ENCODE data around the gene RPS6KA2.
"Not testable (repeated sequence)": the region's sequence is repeated elsewhere in the genome, so short reads cannot be mapped to it uniquely, and the experiment has no call there.

The RPS6KA2 gene

GRCh38 chr6:166412911-166413384 is 214.1 kb downstream of the RPS6KA2 start:
- peaks cover 4% of the 10 kb centered on the region for H3K36me3 ChIP-seq (ENCODE audit: control insufficient read depth, insufficient read depth, low read length)
- no peak overlapping the region for H3K4me3 ChIP-seq (ENCODE audit: extremely low read depth, insufficient read depth, low read length, poor library complexity, severe bottlenecking)
- no peak overlapping the region for H3K27ac ChIP-seq (ENCODE audit: low read depth, low read length, severe bottlenecking)
- no peaks in the 10 kb centered on the region for H3K4me1 ChIP-seq (ENCODE audit: control insufficient read depth, insufficient read depth, low read length, poor library complexity, severe bottlenecking)
- H3K9me3 ChIP-seq (ENCODE audit: control insufficient read depth, low read length): no peaks in the 10 kb centered on the region
- 94 to 98% methylated on average over 13 of the region's 13 CpGs for whole genome bisulfite sequencing, 2 experiments (ENCODE audit: insufficient coverage in 2 of 2)

- Histone ChIP-seq H3K4me3 (ENCODE audit: extremely low read depth, insufficient read depth, low read length, poor library complexity, severe bottlenecking) (no peak overlapping the region), H3K27ac (ENCODE audit: low read depth, low read length, severe bottlenecking) (no peak overlapping the region), H3K9me3 (ENCODE audit: control insufficient read depth, low read length) (no peaks in the 10 kb centered on the region), H3K4me1 (ENCODE audit: control insufficient read depth, insufficient read depth, low read length, poor library complexity, severe bottlenecking) (no peaks in the 10 kb centered on the region), H3K36me3 (ENCODE audit: control insufficient read depth, insufficient read depth, low read length) (no peaks in the 10 kb centered on the region)
- WGBS, 2 experiments (ENCODE audit: insufficient coverage in 2 of 2): 93 to 94% methylated on average over 41 to 49 of the region's 49 CpGs
Measured at GRCh38 chr6:166412156-166412910, 214.7 kb downstream of the RPS6KA2 start.

- no peak overlapping the region for H3K4me3 ChIP-seq (ENCODE audit: extremely low read depth, insufficient read depth, low read length, poor library complexity, severe bottlenecking)
- no peaks in the 10 kb centered on the region for H3K36me3 ChIP-seq (ENCODE audit: control insufficient read depth, insufficient read depth, low read length)
- 86 to 89% methylated on average over 9 to 10 of the region's 12 CpGs for WGBS, 2 experiments (ENCODE audit: insufficient coverage in 2 of 2)
- H3K9me3 ChIP-seq (ENCODE audit: control insufficient read depth, low read length): no peaks in the 10 kb centered on the region
- H3K27ac ChIP-seq (ENCODE audit: low read depth, low read length, severe bottlenecking): no peak overlapping the region
- H3K4me1 ChIP-seq (ENCODE audit: control insufficient read depth, insufficient read depth, low read length, poor library complexity, severe bottlenecking): no peaks in the 10 kb centered on the region
Measured at GRCh38 chr6:166411721-166412151, 215.3 kb downstream of the RPS6KA2 start.

GRCh38 chr6:166411271-166411670 is 215.8 kb downstream of the RPS6KA2 start:
- H3K27ac ChIP-seq (ENCODE audit: low read depth, low read length, severe bottlenecking): no peak overlapping the region
- no peak overlapping the region for H3K4me3 ChIP-seq (ENCODE audit: extremely low read depth, insufficient read depth, low read length, poor library complexity, severe bottlenecking)
- no peaks in the 10 kb centered on the region for H3K36me3 ChIP-seq (ENCODE audit: control insufficient read depth, insufficient read depth, low read length)
- H3K9me3 ChIP-seq (ENCODE audit: control insufficient read depth, low read length): no peaks in the 10 kb centered on the region
- WGBS, 2 experiments (ENCODE audit: insufficient coverage in 2 of 2): 89 to 93% methylated on average over 12 to 13 of the region's 15 CpGs
- no peaks in the 10 kb centered on the region for H3K4me1 ChIP-seq (ENCODE audit: control insufficient read depth, insufficient read depth, low read length, poor library complexity, severe bottlenecking)

GRCh38 chr6:166410426-166410935 is 216.6 kb downstream of the RPS6KA2 start:
- Histone ChIP-seq H3K27ac (ENCODE audit: low read depth, low read length, severe bottlenecking) (no peak overlapping the region), H3K36me3 (ENCODE audit: control insufficient read depth, insufficient read depth, low read length) (no peaks in the 10 kb centered on the region), H3K9me3 (ENCODE audit: control insufficient read depth, low read length) (no peaks in the 10 kb centered on the region), H3K4me3 (ENCODE audit: extremely low read depth, insufficient read depth, low read length, poor library complexity, severe bottlenecking) (no peak overlapping the region), H3K4me1 (ENCODE audit: control insufficient read depth, insufficient read depth, low read length, poor library complexity, severe bottlenecking) (no peaks in the 10 kb centered on the region)
- 89 to 91% methylated on average over 7 of the region's 10 CpGs for WGBS, 2 experiments (ENCODE audit: insufficient coverage in 2 of 2)

- H3K9me3 ChIP-seq (ENCODE audit: control insufficient read depth, low read length): no peaks in the 10 kb centered on the region
- 85 to 91% methylated on average over 18 to 19 of the region's 22 CpGs for WGBS, 2 experiments (ENCODE audit: insufficient coverage in 2 of 2)
- H3K4me3 ChIP-seq (ENCODE audit: extremely low read depth, insufficient read depth, low read length, poor library complexity, severe bottlenecking): no peak overlapping the region
- no peaks in the 10 kb centered on the region for H3K4me1 ChIP-seq (ENCODE audit: control insufficient read depth, insufficient read depth, low read length, poor library complexity, severe bottlenecking)
- H3K36me3 ChIP-seq (ENCODE audit: control insufficient read depth, insufficient read depth, low read length): no peaks in the 10 kb centered on the region
- no peak overlapping the region for H3K27ac ChIP-seq (ENCODE audit: low read depth, low read length, severe bottlenecking)
Measured at GRCh38 chr6:166408936-166409755, 217.9 kb downstream of the RPS6KA2 start.

- Histone ChIP-seq H3K36me3 (ENCODE audit: control insufficient read depth, insufficient read depth, low read length) (no peaks in the 10 kb centered on the region), H3K27ac (ENCODE audit: low read depth, low read length, severe bottlenecking) (no peak overlapping the region), H3K4me1 (ENCODE audit: control insufficient read depth, insufficient read depth, low read length, poor library complexity, severe bottlenecking) (peaks cover 3% of the 10 kb centered on the region), H3K4me3 (ENCODE audit: extremely low read depth, insufficient read depth, low read length, poor library complexity, severe bottlenecking) (no peak overlapping the region), H3K9me3 (ENCODE audit: control insufficient read depth, low read length) (no peaks in the 10 kb centered on the region)
- 87 to 92% methylated on average over 12 of the region's 12 CpGs for WGBS, 2 experiments (ENCODE audit: insufficient coverage in 2 of 2)
Measured at GRCh38 chr6:166406197-166406596, 220.9 kb downstream of the RPS6KA2 start.

- Histone ChIP-seq H3K36me3 (ENCODE audit: control insufficient read depth, insufficient read depth, low read length) (no peaks in the 10 kb centered on the region), H3K4me3 (ENCODE audit: extremely low read depth, insufficient read depth, low read length, poor library complexity, severe bottlenecking) (no peak overlapping the region), H3K4me1 (ENCODE audit: control insufficient read depth, insufficient read depth, low read length, poor library complexity, severe bottlenecking) (peaks cover 3% of the 10 kb centered on the region), H3K27ac (ENCODE audit: low read depth, low read length, severe bottlenecking) (no peak overlapping the region), H3K9me3 (ENCODE audit: control insufficient read depth, low read length) (no peaks in the 10 kb centered on the region)
- 79 to 96% methylated on average over 4 of the region's 7 CpGs for WGBS, 2 experiments (ENCODE audit: insufficient coverage in 2 of 2)
Measured at GRCh38 chr6:166405386-166405785, 221.7 kb downstream of the RPS6KA2 start.

GRCh38 chr6:166402582-166403277 is 224.3 kb downstream of the RPS6KA2 start:
- H3K4me1 ChIP-seq (ENCODE audit: control insufficient read depth, insufficient read depth, low read length, poor library complexity, severe bottlenecking): peaks cover 3% of the 10 kb centered on the region
- H3K4me3 ChIP-seq (ENCODE audit: extremely low read depth, insufficient read depth, low read length, poor library complexity, severe bottlenecking): no peak overlapping the region
- no peaks in the 10 kb centered on the region for H3K36me3 ChIP-seq (ENCODE audit: control insufficient read depth, insufficient read depth, low read length)
- 86 to 96% methylated on average over 3 to 4 of the region's 6 CpGs for WGBS, 2 experiments (ENCODE audit: insufficient coverage in 2 of 2)
- H3K9me3 ChIP-seq (ENCODE audit: control insufficient read depth, low read length): no peaks in the 10 kb centered on the region
- H3K27ac ChIP-seq (ENCODE audit: low read depth, low read length, severe bottlenecking): no peak overlapping the region

- WGBS, 2 experiments (ENCODE audit: insufficient coverage in 2 of 2): 39 to 41% methylated on average over 11 to 12 of the region's 16 CpGs
- not testable (repeated sequence) for H3K27ac ChIP-seq (ENCODE audit: low read depth, low read length, severe bottlenecking)
Measured at GRCh38 chr6:166400649-166401250, 226.3 kb downstream of the RPS6KA2 start.

More at GRCh38 chr6:166400649-166401250, 226.3 kb downstream of the RPS6KA2 start:
- H3K4me3 ChIP-seq (ENCODE audit: extremely low read depth, insufficient read depth, low read length, poor library complexity, severe bottlenecking); H3K36me3 ChIP-seq (ENCODE audit: control insufficient read depth, insufficient read depth, low read length); H3K9me3 ChIP-seq (ENCODE audit: control insufficient read depth, low read length); H3K4me1 ChIP-seq (ENCODE audit: control insufficient read depth, insufficient read depth, low read length, poor library complexity, severe bottlenecking): not testable (repeated sequence)
